GM13976 (cell line): ENCODE data around the gene CATSPERE.
"Not testable (repeated sequence)": the region's sequence is repeated elsewhere in the genome, so short reads cannot be mapped to it uniquely, and the experiment has no call there.

Experiments used
- DNase-seq: peaks from one replicate; pipeline ENCODE4 v3.0.0; 2012; ENCODE audit warnings: low spot score
- CTCF ChIP-seq: IDR thresholded peaks from 2 replicates; pipeline ENCODE4 v1.5.1; 2012; ENCODE audit warnings: borderline replicate concordance, mild to moderate bottlenecking; ENCODE audit not compliant: insufficient read depth; ENCODE audit errors: extremely low read depth, missing control alignments, control extremely low read depth
- in situ Hi-C: fragments of 300-500 bp; cut with MboI; formaldehyde crosslinking; loops from one replicate; pipeline ENCODE4 v1.12.0; 2022; ENCODE audit warnings: low sequenced_read_pairs, mixed read lengths, inconsistent platforms; ENCODE audit not compliant: unreplicated experiment

Gene CATSPERE

GRCh38 chr1:244678697-244679096 is 217.6 kb downstream of the CATSPERE start:
- DNase-seq = no peak
- TF ChIP-seq CTCF = no peak
- in situ Hi-C loops = no loop called here

- no peak for TF ChIP-seq CTCF
- in situ Hi-C loops = no loop called here
- no peak for DNase-seq
Measured at GRCh38 chr1:244680667-244681066, 219.6 kb downstream of the CATSPERE start.

GRCh38 chr1:244682087-244682486 is 221.0 kb downstream of the CATSPERE start:
- DNase-seq, in situ Hi-C loops: not testable (repeated sequence)
